HG03558 (cell line): Measurements from ENCODE around the gene RPL5.

ENCODE experiments used
- ATAC-seq: cut with Tn5 transposase; IDR thresholded peaks from one replicate; pipeline ENCODE4 v1.9.1; 2021; ENCODE audit warnings: moderate number of reproducible peaks; ENCODE audit not compliant: unreplicated experiment; ENCODE audit errors: extremely low read depth

RPL5 gene

GRCh38 chr1:92851729-92852128, 19.9 kb downstream of the RPL5 start:
- ATAC-seq = no peak

- no peak for ATAC-seq
Observed at GRCh38 chr1:92853299-92853698, 21.5 kb downstream of the RPL5 start.

- ATAC-seq = no peak
Observed at GRCh38 chr1:92854101-92854785, 22.4 kb downstream of the RPL5 start.

DNA sequence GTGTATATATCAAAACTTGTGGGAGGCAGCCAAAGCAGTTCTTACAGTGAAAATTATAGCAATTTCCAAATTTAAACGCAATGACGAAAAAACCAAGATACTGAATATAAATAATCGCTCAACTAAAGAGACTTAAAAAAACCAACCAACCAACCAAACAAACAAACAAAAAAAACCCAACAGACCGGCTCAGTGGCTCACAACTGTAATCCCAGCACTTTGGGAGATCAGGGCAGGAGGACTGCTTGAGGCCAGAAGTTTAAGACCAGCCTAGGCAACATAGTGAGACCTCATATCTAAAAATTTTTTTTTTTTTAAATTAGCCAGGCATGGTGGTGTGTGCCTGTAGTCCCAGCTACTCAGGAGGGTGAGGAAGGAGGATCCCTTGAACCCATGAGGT, 23.4 kb downstream of the RPL5 start:
- ATAC-seq = no peak

GRCh38 chr1:92857817-92858216, 26.0 kb downstream of the RPL5 start:
- ATAC-seq = no peak

DNA sequence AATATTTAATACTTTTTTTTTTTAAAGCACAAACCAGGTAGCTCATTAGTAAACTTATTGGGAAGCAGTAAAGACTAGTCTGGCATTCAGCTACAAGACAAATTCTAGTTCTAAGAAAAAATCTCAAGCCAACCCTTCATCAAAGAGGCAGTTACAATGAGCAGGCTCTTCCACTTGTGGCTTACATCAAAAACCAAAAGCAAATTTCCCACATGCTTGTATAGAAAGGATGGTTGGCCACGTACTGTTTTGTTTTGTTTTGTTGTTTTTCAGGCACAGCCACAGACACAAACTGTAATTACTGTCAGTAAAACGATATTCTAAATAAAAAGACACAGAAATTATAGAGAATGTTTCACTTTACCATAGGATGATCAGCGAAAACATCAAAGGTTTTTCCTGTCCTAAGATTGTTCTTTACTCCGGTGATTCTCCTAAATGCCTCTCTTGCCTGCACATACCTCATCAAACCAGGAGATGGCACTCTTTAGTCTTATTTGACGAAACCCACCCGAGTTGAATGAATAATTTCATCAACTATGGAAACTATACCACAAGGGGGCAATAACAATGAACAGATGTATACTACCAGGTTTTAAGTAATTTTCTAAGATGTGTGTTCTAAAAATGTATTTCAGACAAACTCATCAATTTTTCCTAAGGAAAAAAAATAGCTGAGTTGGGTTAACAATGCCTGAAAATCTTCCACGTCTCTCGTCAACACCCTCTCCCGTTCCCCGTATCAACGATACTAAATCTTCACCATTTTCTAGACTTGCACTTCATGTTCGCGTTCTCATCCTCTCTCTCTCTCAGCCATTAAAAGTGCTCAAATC, 26.9 kb downstream of the RPL5 start:
- no peak for ATAC-seq

DNA sequence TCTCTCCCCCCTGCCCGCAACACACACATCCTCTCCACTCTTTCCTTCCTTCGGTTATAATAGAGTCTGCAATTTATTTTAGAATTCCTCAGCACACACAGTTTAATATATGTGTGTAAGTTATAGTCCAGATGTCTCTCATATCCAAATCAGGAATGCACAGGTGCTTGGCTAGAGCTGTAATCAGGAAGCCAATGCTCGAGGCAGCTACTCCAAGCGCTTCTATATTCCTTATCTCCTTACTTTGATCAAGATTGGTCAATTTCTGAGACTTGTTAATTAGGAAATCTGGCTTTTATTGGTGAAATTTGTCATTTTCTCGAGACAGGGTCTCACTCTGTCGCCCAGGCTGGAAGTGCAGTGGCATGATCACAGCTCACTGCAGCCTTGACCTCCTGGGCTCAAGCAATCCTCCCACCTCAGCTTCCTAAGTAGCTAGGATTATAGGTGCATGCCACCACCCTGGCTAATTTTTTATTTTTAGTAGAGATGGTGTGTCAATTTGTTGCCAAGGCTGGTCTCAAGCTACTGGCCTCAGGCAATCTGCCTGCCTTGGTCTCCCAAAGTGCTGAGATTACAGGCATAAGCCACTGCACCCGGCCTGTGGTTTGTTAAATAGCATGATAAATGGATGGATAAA, 27.7 kb downstream of the RPL5 start:
- no peak for ATAC-seq

- no peak for ATAC-seq
Observed at GRCh38 chr1:92862605-92863004, 30.8 kb downstream of the RPL5 start.

DNA sequence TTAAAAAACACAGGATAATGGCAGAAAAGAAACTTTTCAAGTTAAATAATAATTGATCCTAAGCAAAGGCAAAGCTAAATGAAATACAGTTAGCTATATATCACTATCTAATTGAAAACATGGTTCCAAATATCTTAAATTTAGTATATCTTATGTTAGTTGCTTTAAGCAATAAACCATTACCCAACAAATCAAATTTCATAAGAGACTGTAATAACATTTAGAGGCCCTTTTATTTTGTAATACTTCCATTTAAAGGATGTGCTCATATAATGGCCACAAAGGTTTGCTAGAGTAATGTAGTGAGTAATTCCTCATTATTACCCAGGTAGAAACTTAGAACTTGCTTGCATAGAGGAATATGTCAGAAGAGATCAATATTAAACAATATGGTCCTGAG, 32.3 kb downstream of the RPL5 start:
- no peak for ATAC-seq

GRCh38 chr1:92870591-92870990, 38.8 kb downstream of the RPL5 start:
- no peak for ATAC-seq

DNA sequence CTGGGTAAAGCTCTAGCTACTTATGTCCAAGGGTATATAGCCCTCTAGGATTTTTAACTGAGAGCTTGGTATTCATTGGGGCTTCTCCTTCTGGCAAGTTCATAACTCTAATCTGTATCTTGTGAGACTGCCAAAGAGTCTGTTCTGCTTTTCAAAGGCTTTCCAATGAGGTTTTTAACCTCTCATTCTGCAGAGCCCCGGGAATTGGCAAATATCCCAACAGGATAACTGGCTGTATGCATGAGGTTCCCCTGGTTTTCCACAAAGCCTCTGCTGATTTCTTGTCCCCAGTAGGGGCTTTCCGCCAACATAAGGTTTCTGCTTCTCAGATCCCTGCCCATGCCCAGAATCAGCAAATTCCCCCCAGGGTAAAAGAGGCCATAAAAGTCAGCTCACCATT, 40.9 kb downstream of the RPL5 start:
- ATAC-seq = no peak

- no peak for ATAC-seq
Observed at GRCh38 chr1:92874987-92875386, 43.1 kb downstream of the RPL5 start.

GRCh38 chr1:92876351-92876750, 44.5 kb downstream of the RPL5 start:
- no peak for ATAC-seq

- ATAC-seq = no peak
Observed at GRCh38 chr1:92877081-92877711, 45.4 kb downstream of the RPL5 start.

DNA sequence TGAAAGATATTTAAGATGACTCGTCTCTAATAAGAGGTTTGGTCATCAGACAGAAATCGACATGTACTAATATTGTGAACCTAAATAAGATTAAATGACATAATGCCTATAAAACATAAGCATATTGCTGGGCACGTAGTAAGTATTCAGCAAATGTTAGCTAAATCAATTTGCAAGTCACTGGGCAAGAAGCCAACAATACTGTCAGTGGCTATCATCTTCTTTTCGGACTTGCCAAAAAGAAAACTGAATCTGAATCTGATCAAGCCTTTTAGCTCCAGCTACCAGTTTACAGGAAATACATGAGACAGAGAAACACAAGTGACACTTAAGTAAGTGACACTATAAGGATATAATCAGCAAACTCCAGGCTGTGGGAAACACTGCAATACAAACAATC, 46.0 kb downstream of the RPL5 start:
- no peak for ATAC-seq

- ATAC-seq = no peak
Observed at GRCh38 chr1:92879316-92879968, 47.6 kb downstream of the RPL5 start.

- ATAC-seq = no peak
Observed at GRCh38 chr1:92881391-92881790, 49.6 kb downstream of the RPL5 start.

DNA sequence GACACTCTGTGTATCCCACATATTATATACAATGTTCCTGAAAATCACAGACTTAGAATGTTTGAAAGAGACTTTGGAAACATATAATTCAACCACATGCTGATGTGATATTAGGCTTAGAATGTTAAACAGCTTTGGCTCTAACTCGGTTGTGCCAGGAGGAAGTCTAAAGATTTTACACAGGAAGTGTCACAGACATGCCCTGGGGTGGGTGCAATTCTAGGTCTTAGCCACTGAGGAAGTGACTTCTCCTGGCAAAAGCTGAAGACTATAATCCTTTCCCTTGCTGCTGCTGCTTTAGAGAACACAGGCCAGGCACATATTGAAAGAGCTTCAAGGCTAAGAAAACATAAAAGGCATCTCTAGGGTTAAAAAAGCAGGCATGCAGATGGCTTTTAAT, 51.0 kb downstream of the RPL5 start:
- no peak for ATAC-seq

DNA sequence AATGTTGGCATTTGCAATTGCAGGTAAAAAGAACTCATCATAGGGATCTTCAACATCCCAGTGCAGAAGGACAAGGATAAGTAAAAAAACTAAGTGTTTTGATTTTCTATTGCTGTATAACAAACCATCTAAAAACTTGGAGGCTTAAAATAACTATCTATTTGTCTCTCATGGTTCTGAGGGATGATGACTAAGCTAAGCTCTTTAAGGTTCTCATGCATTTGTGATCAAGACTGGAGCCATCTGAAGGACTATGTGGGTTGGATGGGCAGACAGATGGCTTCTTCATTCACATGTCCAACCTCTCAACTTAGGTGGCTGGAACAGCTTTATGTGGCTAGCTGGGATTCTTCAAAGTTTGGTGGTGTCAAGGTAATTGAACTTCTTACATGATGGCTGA, 51.5 kb downstream of the RPL5 start:
- ATAC-seq = no peak

DNA sequence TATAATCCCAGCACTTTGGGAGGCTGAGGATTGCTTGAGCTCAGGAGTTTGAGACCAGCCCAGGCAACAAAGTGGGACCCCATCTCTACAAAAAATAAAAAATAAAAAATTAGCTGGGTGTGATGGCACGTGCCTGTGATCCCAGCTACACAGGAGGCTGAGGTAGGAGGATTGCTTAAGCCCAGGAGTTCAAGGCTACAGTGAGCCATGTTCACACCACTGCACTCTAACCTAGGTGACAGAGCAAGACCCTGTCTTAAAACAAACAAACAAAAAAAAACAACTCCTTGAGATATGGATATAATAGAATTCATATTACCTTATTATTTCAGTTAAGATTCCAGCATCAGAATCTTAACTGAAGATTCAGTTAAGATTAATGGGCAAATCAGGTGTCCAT, 52.4 kb downstream of the RPL5 start:
- no peak for ATAC-seq
